Spleen (tissue), 7 donors: Measurements from ENCODE around the gene TWF2.

ENCODE experiments used
- POLR2A ChIP-seq, 3 donors: fragments of 450-650 bp; IDR thresholded peaks; one replicate each; pipeline ENCODE4 v1.5.1; 2017; ENCODE audit warnings: antibody characterized with exemption in 3 of 3, mild to moderate bottlenecking in 1 of 3
- POLR2AphosphoS5 ChIP-seq, 3 donors: sonication (generic); formaldehyde crosslinking; IDR thresholded peaks; one replicate each; pipeline ENCODE4 v1.5.1; 2017; ENCODE audit warnings: antibody characterized with exemption in 3 of 3
- TF ChIP-seq, protein P1 (sequence below), 11 experiments: fragments of 200-600 bp in 7 of 11; fragments of 450-650 bp in 4 of 11; sonication (generic) in 4 of 11; IDR thresholded peaks in 8 of 11; conservative IDR thresholded peaks in 3 of 11; 1 replicate in 7 of 11; 2 replicates in 4 of 11; pipeline versions ENCODE4 v1.4.0 to v1.8.0; 2016 to 2021; ENCODE audit warnings: antibody characterized with exemption in 11 of 11, inconsistent platforms in 4 of 11, mild to moderate bottlenecking in 1 of 11
- donor health status: DM: no; HTN: no; CAD: no; lungs with moderate emphysema.
- donor health status: DM: no; HTN: no; CAD: no.
- donor health status: DM: no; HTN: no; CAD: no.

GRCh38 chr3:52262447-52262846 is 23.5 kb upstream of the TWF2 start:
- TF ChIP-seq, protein P1, sequence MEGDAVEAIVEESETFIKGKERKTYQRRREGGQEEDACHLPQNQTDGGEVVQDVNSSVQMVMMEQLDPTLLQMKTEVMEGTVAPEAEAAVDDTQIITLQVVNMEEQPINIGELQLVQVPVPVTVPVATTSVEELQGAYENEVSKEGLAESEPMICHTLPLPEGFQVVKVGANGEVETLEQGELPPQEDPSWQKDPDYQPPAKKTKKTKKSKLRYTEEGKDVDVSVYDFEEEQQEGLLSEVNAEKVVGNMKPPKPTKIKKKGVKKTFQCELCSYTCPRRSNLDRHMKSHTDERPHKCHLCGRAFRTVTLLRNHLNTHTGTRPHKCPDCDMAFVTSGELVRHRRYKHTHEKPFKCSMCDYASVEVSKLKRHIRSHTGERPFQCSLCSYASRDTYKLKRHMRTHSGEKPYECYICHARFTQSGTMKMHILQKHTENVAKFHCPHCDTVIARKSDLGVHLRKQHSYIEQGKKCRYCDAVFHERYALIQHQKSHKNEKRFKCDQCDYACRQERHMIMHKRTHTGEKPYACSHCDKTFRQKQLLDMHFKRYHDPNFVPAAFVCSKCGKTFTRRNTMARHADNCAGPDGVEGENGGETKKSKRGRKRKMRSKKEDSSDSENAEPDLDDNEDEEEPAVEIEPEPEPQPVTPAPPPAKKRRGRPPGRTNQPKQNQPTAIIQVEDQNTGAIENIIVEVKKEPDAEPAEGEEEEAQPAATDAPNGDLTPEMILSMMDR (IDR thresholded peaks at IDR 0.05 in 8 of 11, conservative IDR thresholded peaks at IDR 0.05 in 3 of 11), result no peak
- TF ChIP-seq POLR2A (IDR thresholded peaks at IDR 0.05), result no peak
- TF ChIP-seq POLR2AphosphoS5 (IDR thresholded peaks at IDR 0.05), result no peak
